HCT116 (cell line): ENCODE measurements around the gene DHRS4L2. TPM values are rescaled to one million over a fixed set of nuclear protein-coding genes. Genes with fewer than 3 reads are reported as not detected.

Experiments used
- ATAC-seq: fragments of 200-7000 bp; cut with Tn5 transposase; 2 replicates; pipeline ENCODE4 v1.9.1; 2020; ENCODE audit warnings: mild to moderate bottlenecking, moderate library complexity
- BruUV-seq: library from RNA; stranded (reverse); fragments of 400-500 nt; replicated peaks from 2 replicates; lab custom pipeline; 2021; lab: Mats Ljungman, UMichigan
- CTCF ChIA-PET: fragments of 300-600 bp; sonication (Branson Sonifier 250); formaldehyde crosslinking; loops from one replicate; lab custom pipeline; 2021; ENCODE audit warnings: antibody characterized with exemption; lab: Charles Lee
- POLR2A ChIA-PET: fragments of 300-600, 350-600 bp; sonication (Branson Sonifier 250); formaldehyde crosslinking; loops from one replicate; lab custom pipeline; 2021; ENCODE audit warnings: antibody characterized with exemption; lab: Charles Lee
- RAD21 ChIA-PET, 2 experiments: fragments of 300-600 bp; sonication (Branson Sonifier 250); formaldehyde crosslinking; loops; one replicate each; lab custom pipeline; 2023; ENCODE audit warnings: low total read pairs in 2 of 2; ENCODE audit not compliant: uncharacterized antibody in 2 of 2, unreplicated experiment in 2 of 2, low non-redundant PET in 1 of 2; lab: Charles Lee
- DNase-seq: peaks from one replicate; pipeline ENCODE4 v3.0.0-alpha.2; 2010; ENCODE audit warnings: low read depth, low spot score
- H2AFZ ChIP-seq: fragments of 200-600 bp; shearing (Covaris generic), sonication (generic); 2 replicates; pipeline ENCODE4 v1.6.1; 2017; ENCODE audit warnings: low read depth, mixed run types, mixed read lengths, antibody characterized with exemption, low read length; ENCODE audit not compliant: poor library complexity, severe bottlenecking
- H3K27ac ChIP-seq: 2 replicates; pipeline ENCODE4 v1.5.1; 2012; ENCODE audit warnings: low read depth, low read length
- H3K27me3 ChIP-seq: fragments of 200-600 bp; sonication (generic); 2 replicates; pipeline ENCODE4 v1.6.1; 2016; ENCODE audit warnings: mixed run types, low read length, mixed read lengths; ENCODE audit not compliant: insufficient read depth
- H3K36me3 ChIP-seq, 2 experiments: fragments of 200-500 bp in 1 of 2; fragments of 200-600 bp in 1 of 2; sonication (Bioruptor generic) in 1 of 2; sonication (generic) in 1 of 2; 2 replicates each; pipeline versions ENCODE4 v1.5.1 to v1.6.1; 2014 to 2016; ENCODE audit warnings: low read length in 2 of 2, inconsistent platforms in 1 of 2, mixed read lengths in 1 of 2, mixed run types in 1 of 2; ENCODE audit not compliant: insufficient read depth in 2 of 2, control insufficient read depth in 1 of 2
- H3K4me1 ChIP-seq, 2 experiments: fragments of 200-600 bp in 1 of 2; sonication (generic) in 1 of 2; 2 replicates each; pipeline versions ENCODE4 v1.5.1 to v1.6.1; 2012 to 2017; ENCODE audit warnings: low read length in 2 of 2, inconsistent platforms in 1 of 2, mild to moderate bottlenecking in 1 of 2, mixed read lengths in 1 of 2, mixed run types in 1 of 2, moderate library complexity in 1 of 2; ENCODE audit not compliant: insufficient read depth in 2 of 2, control insufficient read depth in 1 of 2
- H3K4me2 ChIP-seq: fragments of 200-600 bp; sonication (generic); 2 replicates; pipeline ENCODE4 v1.6.1; 2017; ENCODE audit warnings: mixed run types, low read length, mixed read lengths
- H3K4me3 ChIP-seq, 2 experiments: fragments of 200-600 bp in 1 of 2; sonication (generic) in 1 of 2; replicated peaks in 1 of 2; 2 replicates each; pipeline ENCODE4 v1.5.1; 2011 to 2016; ENCODE audit warnings: low read length in 2 of 2, control low read depth in 1 of 2, low read depth in 1 of 2, mild to moderate bottlenecking in 1 of 2, mixed read lengths in 1 of 2, mixed run types in 1 of 2
- H3K79me2 ChIP-seq: fragments of 200-600 bp; sonication (generic); 2 replicates; pipeline ENCODE4 v1.6.1; 2017; ENCODE audit warnings: mild to moderate bottlenecking, mixed run types, low read length, moderate library complexity, mixed read lengths; ENCODE audit not compliant: insufficient read depth
- H3K9ac ChIP-seq: fragments of 200-600 bp; sonication (generic); 2 replicates; pipeline ENCODE4 v1.6.1; 2016; ENCODE audit warnings: low read length, mixed read lengths
- H3K9me2 ChIP-seq: fragments of 200-600 bp; sonication (generic), shearing (Covaris generic); 2 replicates; pipeline ENCODE4 v1.6.1; 2017; ENCODE audit warnings: mixed run types, mild to moderate bottlenecking, moderate library complexity; ENCODE audit not compliant: insufficient read depth
- H3K9me3 ChIP-seq, 2 experiments: fragments of 200-500 bp in 1 of 2; fragments of 200-600 bp in 1 of 2; sonication (Bioruptor generic) in 1 of 2; sonication (generic) in 1 of 2; 2 replicates each; pipeline ENCODE4 v1.6.1; 2014 to 2017; ENCODE audit warnings: low read length in 2 of 2, mixed read lengths in 2 of 2, inconsistent platforms in 1 of 2, low read depth in 1 of 2, mild to moderate bottlenecking in 1 of 2, mixed run types in 1 of 2, moderate library complexity in 1 of 2; ENCODE audit not compliant: control insufficient read depth in 1 of 2, insufficient read depth in 1 of 2
- H4K20me1 ChIP-seq: fragments of 200-600 bp; sonication (generic), shearing (Covaris generic); 2 replicates; pipeline ENCODE4 v1.6.1; 2017; ENCODE audit warnings: mixed run types, mild to moderate bottlenecking, moderate library complexity; ENCODE audit not compliant: insufficient read depth
- EZH2 ChIP-seq: fragments of 200-600 bp; sonication (generic); IDR thresholded peaks from 2 replicates; pipeline ENCODE4 v1.6.1; 2017; ENCODE audit warnings: antibody characterized with exemption, mixed run types
- EZH2phosphoT487 ChIP-seq: fragments of 200-600 bp; IDR thresholded peaks from 2 replicates; pipeline ENCODE4 v1.6.1; 2018; ENCODE audit warnings: antibody characterized with exemption, borderline replicate concordance
- JUND ChIP-seq: IDR thresholded peaks from 2 replicates; pipeline ENCODE4 v1.6.1; 2012
- POLR2A ChIP-seq: IDR thresholded peaks from 2 replicates; pipeline ENCODE4 v1.7.0; 2011; ENCODE audit warnings: borderline replicate concordance; ENCODE audit not compliant: insufficient read depth, insufficient read length; ENCODE audit errors: extremely low read depth
- POLR2AphosphoS5 ChIP-seq: IDR thresholded peaks from 2 replicates; pipeline ENCODE4 v1.6.1; 2011; ENCODE audit warnings: mild to moderate bottlenecking, low read depth, low read length, moderate library complexity
- SIN3A ChIP-seq: IDR thresholded peaks from 2 replicates; pipeline ENCODE4 v1.6.1; 2012; ENCODE audit warnings: low read depth
- SP1 ChIP-seq: IDR thresholded peaks from 2 replicates; pipeline ENCODE4 v1.6.1; 2012; ENCODE audit warnings: low read depth
- TCF7L2 ChIP-seq: IDR thresholded peaks from 2 replicates; pipeline ENCODE4 v1.7.0; 2011; ENCODE audit warnings: borderline replicate concordance, inconsistent platforms; ENCODE audit not compliant: insufficient read depth, insufficient read length; ENCODE audit errors: extremely low read depth
- YY1 ChIP-seq: IDR thresholded peaks from 2 replicates; pipeline ENCODE4 v1.6.1; 2011; ENCODE audit warnings: low read length, low read depth, moderate library complexity, mild to moderate bottlenecking; ENCODE audit not compliant: insufficient replicate concordance; ENCODE audit errors: extremely low read depth
- intact Hi-C: fragments of 100-400 bp; cut with micrococcal nuclease; formaldehyde crosslinking; loops from 2 replicates; pipeline ENCODE4 v1.10.0; 2022
- total RNA-seq: library from RNA; stranded (reverse); gene quantifications from one replicate; pipeline ENCODE4 v1.2.1, GENCODE V29; 2021; ENCODE audit not compliant: unreplicated experiment
- TF ChIP-seq, protein P1 (sequence below): IDR thresholded peaks from 2 replicates; pipeline ENCODE4 v1.6.1; 2011; ENCODE audit warnings: mild to moderate bottlenecking, low read length, moderate library complexity; ENCODE audit not compliant: insufficient replicate concordance; ENCODE audit errors: extremely low read depth
- TF ChIP-seq, protein P2 (sequence below): IDR thresholded peaks from 2 replicates; pipeline ENCODE4 v1.6.1; 2012

The DHRS4L2 gene
- total RNA-seq, 1 experiment from 2014 or later = 18.6 TPM

- ChIA-PET RAD21 (no interaction called here), CTCF (interaction anchor here (1.8 to 5.7 kb wide), 2 partner anchors 54 to 243 kb away, joined by 5 to 116 read pairs; no protein-coding TSS in a partner anchor), POLR2A (interaction anchor here (0.6 to 1.1 kb wide), 2 partner anchors 8 to 60 kb away, joined by 3 to 4 read pairs; partner anchors contain the start of genes DCAF11 and NRL)
- Histone ChIP-seq H3K27me3 (no peaks in the 10 kb centered on the region), H2AFZ (no peak overlapping the region), H3K4me2 (no peak overlapping the region), H3K9me3 (no peaks in the 10 kb centered on the region), H3K36me3 (no peaks in the 10 kb centered on the region), H3K27ac (no peak overlapping the region), H3K79me2 (no peaks in the 10 kb centered on the region), H3K9me2 (no peaks in the 10 kb centered on the region), H3K9ac (no peak overlapping the region), H4K20me1 (no peaks in the 10 kb centered on the region), H3K4me3 (no peak overlapping the region), H3K4me1 (peaks cover 6 to 25% of the 10 kb centered on the region in 2 experiments; a peak in 3 of 4 replicates)
- BruUV-seq = no TSS peak
- TF ChIP-seq POLR2AphosphoS5 (no peak), POLR2A (no peak), EZH2phosphoT487 (no peak), EZH2 (no peak)
- TF ChIP-seq, protein P1, sequence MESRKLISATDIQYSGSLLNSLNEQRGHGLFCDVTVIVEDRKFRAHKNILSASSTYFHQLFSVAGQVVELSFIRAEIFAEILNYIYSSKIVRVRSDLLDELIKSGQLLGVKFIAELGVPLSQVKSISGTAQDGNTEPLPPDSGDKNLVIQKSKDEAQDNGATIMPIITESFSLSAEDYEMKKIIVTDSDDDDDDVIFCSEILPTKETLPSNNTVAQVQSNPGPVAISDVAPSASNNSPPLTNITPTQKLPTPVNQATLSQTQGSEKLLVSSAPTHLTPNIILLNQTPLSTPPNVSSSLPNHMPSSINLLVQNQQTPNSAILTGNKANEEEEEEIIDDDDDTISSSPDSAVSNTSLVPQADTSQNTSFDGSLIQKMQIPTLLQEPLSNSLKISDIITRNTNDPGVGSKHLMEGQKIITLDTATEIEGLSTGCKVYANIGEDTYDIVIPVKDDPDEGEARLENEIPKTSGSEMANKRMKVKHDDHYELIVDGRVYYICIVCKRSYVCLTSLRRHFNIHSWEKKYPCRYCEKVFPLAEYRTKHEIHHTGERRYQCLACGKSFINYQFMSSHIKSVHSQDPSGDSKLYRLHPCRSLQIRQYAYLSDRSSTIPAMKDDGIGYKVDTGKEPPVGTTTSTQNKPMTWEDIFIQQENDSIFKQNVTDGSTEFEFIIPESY = no peak
- intact Hi-C loops = no loop called here
- DNase-seq (no peak), ATAC-seq (no peak)
Measured at GRCh38 chr14:24054324-24054641, 65.6 kb downstream of the DHRS4L2 start.

DNA sequence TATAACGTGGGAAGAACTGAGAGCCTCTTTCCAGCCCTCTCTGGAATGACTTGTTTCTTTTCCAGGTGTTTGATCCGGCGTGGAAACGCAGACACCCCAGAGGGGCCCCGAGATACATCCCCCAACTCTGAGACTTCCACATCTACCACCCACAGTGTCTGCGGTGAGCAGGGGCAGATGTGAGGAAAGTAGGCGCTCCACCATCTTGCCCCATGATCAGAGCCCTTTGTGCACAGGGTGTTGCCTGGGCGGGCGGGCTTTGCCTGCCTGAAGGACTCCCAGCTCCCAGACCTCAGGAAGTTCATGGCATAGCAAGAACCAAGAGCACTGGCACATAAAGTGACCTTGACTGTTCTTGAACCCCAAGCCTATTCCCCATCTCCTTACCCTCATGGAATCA lies 65.9 kb downstream of the DHRS4L2 start:
- Histone ChIP-seq H3K79me2 (no peaks in the 10 kb centered on the region), H2AFZ (no peak overlapping the region), H3K4me3 (no peak overlapping the region), H3K4me1 (peaks cover 6 to 25% of the 10 kb centered on the region in 2 experiments; a peak in 3 of 4 replicates), H3K9me3 (no peaks in the 10 kb centered on the region), H3K9me2 (no peaks in the 10 kb centered on the region), H4K20me1 (no peaks in the 10 kb centered on the region), H3K36me3 (no peaks in the 10 kb centered on the region), H3K9ac (no peak overlapping the region), H3K27ac (no peak overlapping the region), H3K27me3 (no peaks in the 10 kb centered on the region), H3K4me2 (no peak overlapping the region)
- intact Hi-C loops = loop anchor here (5.0 kb wide), 1 partner anchor 243 kb away; the partner anchor contains the start of genes DHRS1 and NOP9
- ChIA-PET CTCF (interaction anchor here (1.8 to 5.7 kb wide), 3 partner anchors 37 to 243 kb away, joined by 5 to 149 read pairs (median 116); partner anchors contain the start of gene PCK2), POLR2A (interaction anchor here (1.1 kb wide), 1 partner anchor 60 kb away, joined by 3 read pairs; the partner anchor contains the start of genes DCAF11 and NRL), RAD21 (no interaction called here)
- TF ChIP-seq YY1 = no peak
- no peak for TF ChIP-seq SIN3A
- TF ChIP-seq JUND = no peak
- no peak for TF ChIP-seq POLR2AphosphoS5
- no peak for TF ChIP-seq EZH2phosphoT487
- TF ChIP-seq, protein P2, sequence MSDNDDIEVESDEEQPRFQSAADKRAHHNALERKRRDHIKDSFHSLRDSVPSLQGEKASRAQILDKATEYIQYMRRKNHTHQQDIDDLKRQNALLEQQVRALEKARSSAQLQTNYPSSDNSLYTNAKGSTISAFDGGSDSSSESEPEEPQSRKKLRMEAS = no peak
- no peak for TF ChIP-seq POLR2A
- TF ChIP-seq TCF7L2 = no peak
- no peak for TF ChIP-seq SP1
- TF ChIP-seq, protein P1 = no peak
- no peak for ATAC-seq
- no TSS peak for BruUV-seq
- DNase-seq = no peak
